GM12878 (cell line): ENCODE results near the gene OS9. TPM values are rescaled to one million over a fixed set of nuclear protein-coding genes. Genes with fewer than 3 reads are reported as not detected.

Source experiments
- ATAC-seq: fragments of 200-7000 bp; cut with Tn5 transposase; 3 replicates; pipeline ENCODE4 v1.9.1; 2020; ENCODE audit warnings: mild to moderate bottlenecking, moderate library complexity
- BruUV-seq: library from RNA; stranded (reverse); fragments of 400-500 nt; replicated peaks from 2 replicates; lab custom pipeline; 2021; lab: Mats Ljungman, UMichigan
- CTCF ChIA-PET: fragments of 300-600 bp; sonication (Branson Sonifier 250); formaldehyde crosslinking; extraction: SDS; loops from one replicate; lab custom pipeline; 2021; ENCODE audit warnings: inconsistent platforms; lab: Yijun Ruan, JAX
- POLR2A ChIA-PET: fragments of 350-600 bp; formaldehyde crosslinking; extraction: SDS; loops from one replicate; lab custom pipeline; 2021; ENCODE audit warnings: inconsistent platforms; lab: Charles Lee
- RAD21 ChIA-PET: fragments of 300-600 bp; sonication (Branson Sonifier 250); formaldehyde crosslinking; loops from one replicate; lab custom pipeline; 2023; ENCODE audit warnings: antibody characterized with exemption; ENCODE audit not compliant: unreplicated experiment; lab: Charles Lee
- SMC1A ChIA-PET: fragments of 300-600 bp; sonication (Branson Sonifier 250); formaldehyde crosslinking; loops from one replicate; lab custom pipeline; 2023; ENCODE audit not compliant: unreplicated experiment, uncharacterized antibody; lab: Charles Lee
- DNase-seq: peaks from one replicate; pipeline ENCODE4 v3.0.0-alpha.2; 2011; ENCODE audit warnings: low read depth, low spot score
- FAIRE-seq: peaks from 3 replicates; lab custom pipeline; 2011; peaks lifted over from hg19 to GRCh38; lab: Jason Lieb, UNC
- H2AFZ ChIP-seq: 2 replicates; pipeline ENCODE4 v1.6.0; 2011; ENCODE audit warnings: low read depth, low read length, control low read depth; ENCODE audit not compliant: control insufficient read depth
- H3K27ac ChIP-seq: 2 replicates; pipeline ENCODE4 v1.5.1; 2011; ENCODE audit warnings: control low read depth; ENCODE audit not compliant: control insufficient read depth, insufficient read depth
- H3K27me3 ChIP-seq, 2 experiments: replicated peaks in 1 of 2; 2 replicates each; pipeline versions ENCODE4 v1.6.0 to v1.6.1; 2011; ENCODE audit warnings: low read length in 1 of 2; ENCODE audit not compliant: control insufficient read depth in 2 of 2, insufficient read depth in 2 of 2
- H3K36me3 ChIP-seq, 2 experiments: 2 replicates each; pipeline ENCODE4 v1.5.1; 2011; ENCODE audit warnings: low read length in 1 of 2; ENCODE audit not compliant: control insufficient read depth in 2 of 2, insufficient read depth in 2 of 2
- H3K4me1 ChIP-seq: 2 replicates; pipeline ENCODE4 v1.6.1; 2011; ENCODE audit warnings: mild to moderate bottlenecking, low read length, moderate library complexity, mixed read lengths; ENCODE audit not compliant: control insufficient read depth, insufficient read depth
- H3K4me2 ChIP-seq: 2 replicates; pipeline ENCODE4 v1.6.0; 2011; ENCODE audit warnings: control low read depth; ENCODE audit not compliant: control insufficient read depth, insufficient read depth
- H3K4me3 ChIP-seq: fragments of 200-600 bp; sonication (generic); 2 replicates; pipeline ENCODE4 v1.5.1; 2016
- H3K79me2 ChIP-seq: 2 replicates; pipeline ENCODE4 v1.6.0; 2011; ENCODE audit warnings: low read length; ENCODE audit not compliant: control insufficient read depth, insufficient read depth
- H3K9ac ChIP-seq: 2 replicates; pipeline ENCODE4 v1.8.0; 2011; ENCODE audit warnings: low read length, control low read depth, mixed read lengths; ENCODE audit not compliant: control insufficient read depth, insufficient read depth
- H3K9me3 ChIP-seq: replicated peaks from 3 replicates; pipeline ENCODE4 v1.5.1; 2011; ENCODE audit warnings: mild to moderate bottlenecking, low read length; ENCODE audit not compliant: control insufficient read depth, insufficient read depth
- H4K20me1 ChIP-seq: 2 replicates; pipeline ENCODE4 v1.6.0; 2011; ENCODE audit not compliant: control insufficient read depth, insufficient read depth
- BRCA1 ChIP-seq: IDR thresholded peaks from 2 replicates; pipeline ENCODE4 v1.6.1; 2011; ENCODE audit warnings: low read depth, low read length, improper control_type of control experiment
- FOXK2 ChIP-seq: fragments of 450-650 bp; IDR thresholded peaks from 2 replicates; pipeline ENCODE4 v1.6.1; 2017; ENCODE audit warnings: mild to moderate bottlenecking, moderate library complexity
- IRF4 ChIP-seq: IDR thresholded peaks from 2 replicates; pipeline ENCODE4 v1.6.1; 2011; ENCODE audit warnings: low read depth, low read length
- MEF2A ChIP-seq: IDR thresholded peaks from 2 replicates; pipeline ENCODE4 v1.6.1; 2011; ENCODE audit warnings: low read depth, mild to moderate bottlenecking, low read length, moderate library complexity; ENCODE audit not compliant: insufficient read depth
- SIN3A ChIP-seq: IDR thresholded peaks from 2 replicates; pipeline ENCODE4 v1.6.1; 2012; ENCODE audit warnings: low read depth, low read length, improper control_type of control experiment
- SUZ12 ChIP-seq: fragments of 200-600 bp; sonication (generic); IDR thresholded peaks from one replicate; pipeline ENCODE4 v1.6.1; 2018; ENCODE audit warnings: antibody characterized with exemption, mild to moderate bottlenecking; ENCODE audit not compliant: unreplicated experiment
- WGBS: methylation state at CpG from one replicate; pipeline ENCODE4 v1.1.6; 2016; ENCODE audit warnings: low lambda C conversion rate; ENCODE audit not compliant: insufficient replicate concordance, insufficient coverage; ENCODE audit errors: missing lambda C conversion rate; 5-methylcytosine and 5-hydroxymethylcytosine counted together
- in situ Hi-C: fragments of 300-500 bp; cut with MboI; formaldehyde crosslinking; loops from 9 replicates; pipeline ENCODE4 v1.14.3; 2018; ENCODE audit warnings: mixed read lengths
- intact Hi-C: fragments of 100-400 bp; cut with micrococcal nuclease; formaldehyde crosslinking; loops from one replicate; pipeline ENCODE4 v1.14.2; 2022; ENCODE audit not compliant: unreplicated experiment
- polyA plus RNA-seq, 11 experiments: library from polyadenylated mRNA; depleted of rRNA in 4 of 11; unstranded in 6 of 11; stranded (reverse) in 5 of 11; fragments of >200 nt; fragmentation: Nextera tagmentation in 4 of 11; fragmentation: Illumina TruSeq in 1 of 11; extraction: Ambion mirVana in 4 of 11; extraction: Trizol in 1 of 11; gene quantifications; 1 replicate in 1 of 11; 2 replicates in 10 of 11; pipeline versions ENCODE4 v1.2.1 to v1.2.3, GENCODE V29; 2011 to 2016; ENCODE audit warnings: inconsistent platforms in 2 of 11, missing spikeins in 2 of 11, low read depth in 1 of 11
- total RNA-seq, 4 experiments: library from RNA; depleted of rRNA in 3 of 4; stranded (reverse); fragments of >200 nt in 3 of 4; fragmentation: Illumina TruSeq in 1 of 4; extraction: Trizol in 1 of 4; gene quantifications; 2 replicates each; pipeline versions ENCODE4 v1.2.1 to v1.2.3, GENCODE V29; 2013 to 2021

The OS9 gene
- total and polyA plus RNA-seq, 10 of the 15 experiments (the other 5 are each of a cell fraction or from before 2014, with no cell fraction given) = 5.2 to 106 (median 79.1) TPM

GRCh38 chr12:57766464-57767304, 72.8 kb downstream of the OS9 start, which contains the start of gene CYP27B1:
TSS of gene CYP27B1 (minus strand) at chr12:57767078. CDS start at chr12:57767041, 37 bp downstream.
- no peak for FAIRE-seq

GRCh38 chr12:57767305-57767698, 73.4 kb downstream of the OS9 start:
- TF ChIP-seq MEF2A (no peak), BRCA1 (no peak), FOXK2 (no peak), SIN3A (no peak)
- no TSS peak for BruUV-seq
- ATAC-seq = no peak
- CTCF ChIA-PET = interaction anchor here (0.7 to 7.3 kb wide), 4 partner anchors 8 to 535 kb away, joined by 3 to 62 read pairs (median 6); partner anchors contain the start of gene MARCHF9
- RAD21 ChIA-PET = interaction anchor here (1.5 kb wide), 1 partner anchor 14 kb away, joined by 5 read pairs; no protein-coding TSS in a partner anchor
- no peak overlapping the region for H3K27ac ChIP-seq
- H3K9me3 ChIP-seq = no peaks in the 10 kb centered on the region
- FAIRE-seq = no peak
- no peak for DNase-seq
- no peak overlapping the region for H3K4me3 ChIP-seq
- peaks cover 0 to 4% of the 10 kb centered on the region in 2 experiments; a peak in 2 of 4 replicates for H3K36me3 ChIP-seq
- no peak overlapping the region for H2AFZ ChIP-seq
- intact Hi-C loops (no loop called here), in situ Hi-C loops (no loop called here)
- peaks cover 11 to 23% of the 10 kb centered on the region in 2 experiments; a peak in 3 of 4 replicates for H3K27me3 ChIP-seq
- no peak overlapping the region for H3K4me2 ChIP-seq
- SMC1A ChIA-PET = interaction anchor here (0.9 kb wide), 1 partner anchor 130 kb away, joined by 3 read pairs; no protein-coding TSS in a partner anchor
- H4K20me1 ChIP-seq = no peaks in the 10 kb centered on the region
- peaks cover 22% of the 10 kb centered on the region for H3K4me1 ChIP-seq
- POLR2A ChIA-PET = no interaction called here
- H3K9ac ChIP-seq = no peak overlapping the region
- H3K79me2 ChIP-seq = no peaks in the 10 kb centered on the region

More at GRCh38 chr12:57766464-57767304, 72.8 kb downstream of the OS9 start, which contains the start of gene CYP27B1:
- BruUV-seq = no TSS peak
- Histone ChIP-seq H3K4me3 (no peak within 1 kb of the TSS), H3K9me3 (no peaks in the 10 kb centered on the region), H3K27me3 (peaks cover 11 to 23% of the 10 kb centered on the region in 2 experiments; a peak in 3 of 4 replicates), H3K4me1 (peaks cover 22% of the 10 kb centered on the region), H3K27ac (no peak within 1 kb of the TSS), H3K4me2 (peak within 1 kb of the TSS; percentile 95), H4K20me1 (no peaks in the 10 kb centered on the region), H3K79me2 (no peaks in the 10 kb centered on the region), H2AFZ (no peak within 1 kb of the TSS), H3K9ac (no peak within 1 kb of the TSS), H3K36me3 (peaks cover 0 to 4% of the 10 kb centered on the region in 2 experiments; a peak in 2 of 4 replicates)
- ATAC-seq (peak; percentile 4; the same call in 1 of the 3 replicates), DNase-seq (no peak)
- POLR2A ChIA-PET = interaction anchor here (0.8 kb wide), 1 partner anchor 25 kb away, joined by 3 read pairs; no protein-coding TSS in a partner anchor
- SMC1A ChIA-PET = interaction anchor here (1.7 kb wide), 1 partner anchor 10 kb away, joined by 5 read pairs; no protein-coding TSS in a partner anchor
- intact Hi-C loops = no loop called here
- RAD21 ChIA-PET = interaction anchor here (1.5 kb wide), 1 partner anchor 14 kb away, joined by 5 read pairs; no protein-coding TSS in a partner anchor
- 25% methylated on average over 38 of the region's 38 CpGs for WGBS
- CTCF ChIA-PET = interaction anchor here (1.0 to 7.3 kb wide), 3 partner anchors 9 to 15 kb away, joined by 4 to 62 read pairs (median 4); partner anchors contain the start of gene MARCHF9
- TF ChIP-seq IRF4 = no peak
- TF ChIP-seq SUZ12 = peak; percentile 87
- in situ Hi-C loops = no loop called here
